Peyer's patch (tissue), 4 donors: ENCODE measurements around the gene NHSL1. TPM values are rescaled to one million over a fixed set of nuclear protein-coding genes. Genes with fewer than 3 reads are reported as not detected.

Experiments used
- DNase-seq, 3 donors: peaks; one replicate each; pipeline ENCODE4 v3.0.0-alpha.2; 2017 to 2019
- H3K27ac ChIP-seq, 4 donors: fragments of 200-600 bp; sonication (generic); one replicate each; pipeline ENCODE4 v1.5.1; 2016 to 2019
- H3K27me3 ChIP-seq, 2 donors: fragments of 200-600 bp; sonication (generic); one replicate each; pipeline ENCODE4 v1.5.1; 2019
- H3K36me3 ChIP-seq, 3 donors: fragments of 200-600 bp; sonication (generic); one replicate each; pipeline ENCODE4 v1.5.1; 2016 to 2019
- H3K4me1 ChIP-seq, 4 donors: fragments of 200-600 bp; sonication (generic); one replicate each; pipeline ENCODE4 v1.5.1; 2016 to 2019
- H3K4me3 ChIP-seq, 4 donors: fragments of 200-600 bp; sonication (generic); 1 replicate in 3 of 4; 2 replicates in 1 of 4; pipeline ENCODE4 v1.5.1; 2016 to 2019; ENCODE audit warnings: mild to moderate bottlenecking in 1 of 4
- H3K9me3 ChIP-seq, 4 donors: fragments of 200-600 bp; sonication (generic); one replicate each; pipeline ENCODE4 v1.5.1; 2016 to 2019; ENCODE audit warnings: mild to moderate bottlenecking in 1 of 4
- CTCF ChIP-seq, 6 experiments: fragments of 450-650 bp in 4 of 6; fragments of 200-600 bp in 2 of 6; sonication (generic) in 1 of 6; IDR thresholded peaks; one replicate each; pipeline ENCODE4 v1.5.1; 2017 to 2019; ENCODE audit warnings: antibody characterized with exemption in 6 of 6, mild to moderate bottlenecking in 3 of 6, moderate library complexity in 1 of 6
- POLR2A ChIP-seq, 2 donors: fragments of 450-650 bp; IDR thresholded peaks; one replicate each; pipeline ENCODE4 v1.5.1; 2017; ENCODE audit warnings: antibody characterized with exemption in 2 of 2, mild to moderate bottlenecking in 2 of 2, moderate library complexity in 2 of 2
- total RNA-seq, 4 donors: library from RNA; depleted of rRNA; stranded (reverse); fragments of >200 nt; gene quantifications; one replicate each; pipeline ENCODE4 v1.1.0, GENCODE V29; 2016

NHSL1 gene
- total RNA-seq, 4 donors from 2014 or later, result 48.7 to 187 (median 160) TPM

- Histone ChIP-seq H3K9me3 (no peaks in the 10 kb centered on the region), H3K27ac (no peak overlapping the region), H3K27me3 (no peaks in the 10 kb centered on the region), H3K4me3 (no peak overlapping the region), H3K36me3 (peaks cover 0 to 16% (median 0%) of the 10 kb centered on the region in 3 donors), H3K4me1 (peaks cover 0 to 15% (median 0%) of the 10 kb centered on the region in 4 donors)
- TF ChIP-seq CTCF (IDR thresholded peaks at IDR 0.05), result no peak
- TF ChIP-seq POLR2A (IDR thresholded peaks at IDR 0.05), result no peak
- DNase-seq, result no peak
Measured at GRCh38 chr6:138401960-138402837, 97.1 kb downstream of the NHSL1 start.

- H3K9me3 ChIP-seq, result no peaks in the 10 kb centered on the region
- no peaks in the 10 kb centered on the region for H3K36me3 ChIP-seq
- no peak for DNase-seq
- no peaks in the 10 kb centered on the region for H3K27me3 ChIP-seq
- H3K4me1 ChIP-seq, result peaks cover 0 to 5% (median 0%) of the 10 kb centered on the region in 4 donors
- H3K27ac ChIP-seq, result no peak overlapping the region
- H3K4me3 ChIP-seq, result no peak overlapping the region
- TF ChIP-seq CTCF (IDR thresholded peaks at IDR 0.05) (no peak), POLR2A (IDR thresholded peaks at IDR 0.05) (no peak)
Measured at GRCh38 chr6:138400326-138400725, 99.0 kb downstream of the NHSL1 start.

GRCh38 chr6:138397128-138398122 is 101.9 kb downstream of the NHSL1 start:
- Histone ChIP-seq H3K27me3 (no peaks in the 10 kb centered on the region), H3K36me3 (no peaks in the 10 kb centered on the region), H3K4me3 (no peak overlapping the region), H3K27ac (no peak overlapping the region), H3K9me3 (no peaks in the 10 kb centered on the region), H3K4me1 (no peaks in the 10 kb centered on the region)
- TF ChIP-seq CTCF (IDR thresholded peaks at IDR 0.05) (no peak), POLR2A (IDR thresholded peaks at IDR 0.05) (no peak)
- no peak for DNase-seq

- H3K4me1 ChIP-seq, result no peaks in the 10 kb centered on the region
- DNase-seq, result no peak
- no peaks in the 10 kb centered on the region for H3K36me3 ChIP-seq
- H3K4me3 ChIP-seq, result no peak overlapping the region
- no peaks in the 10 kb centered on the region for H3K27me3 ChIP-seq
- TF ChIP-seq POLR2A (IDR thresholded peaks at IDR 0.05), result no peak
- TF ChIP-seq CTCF (IDR thresholded peaks at IDR 0.05), result no peak
- no peaks in the 10 kb centered on the region for H3K9me3 ChIP-seq
- no peak overlapping the region for H3K27ac ChIP-seq
Measured at GRCh38 chr6:138396709-138397108, 102.6 kb downstream of the NHSL1 start.

- Histone ChIP-seq H3K4me1 (no peaks in the 10 kb centered on the region), H3K27me3 (no peaks in the 10 kb centered on the region), H3K36me3 (no peaks in the 10 kb centered on the region), H3K9me3 (no peaks in the 10 kb centered on the region), H3K4me3 (no peak overlapping the region), H3K27ac (no peak overlapping the region)
- no peak for DNase-seq
- no peak for TF ChIP-seq POLR2A (IDR thresholded peaks at IDR 0.05)
- TF ChIP-seq CTCF (IDR thresholded peaks at IDR 0.05), result no peak
Measured at GRCh38 chr6:138393871-138394783, 105.2 kb downstream of the NHSL1 start.
